ENCODE measurements around the gene ARFGEF3.
"Not testable (repeated sequence)": the region's sequence is repeated elsewhere in the genome, so short reads cannot be mapped to it uniquely, and the experiment has no call there.

Gene ARFGEF3

DNA sequence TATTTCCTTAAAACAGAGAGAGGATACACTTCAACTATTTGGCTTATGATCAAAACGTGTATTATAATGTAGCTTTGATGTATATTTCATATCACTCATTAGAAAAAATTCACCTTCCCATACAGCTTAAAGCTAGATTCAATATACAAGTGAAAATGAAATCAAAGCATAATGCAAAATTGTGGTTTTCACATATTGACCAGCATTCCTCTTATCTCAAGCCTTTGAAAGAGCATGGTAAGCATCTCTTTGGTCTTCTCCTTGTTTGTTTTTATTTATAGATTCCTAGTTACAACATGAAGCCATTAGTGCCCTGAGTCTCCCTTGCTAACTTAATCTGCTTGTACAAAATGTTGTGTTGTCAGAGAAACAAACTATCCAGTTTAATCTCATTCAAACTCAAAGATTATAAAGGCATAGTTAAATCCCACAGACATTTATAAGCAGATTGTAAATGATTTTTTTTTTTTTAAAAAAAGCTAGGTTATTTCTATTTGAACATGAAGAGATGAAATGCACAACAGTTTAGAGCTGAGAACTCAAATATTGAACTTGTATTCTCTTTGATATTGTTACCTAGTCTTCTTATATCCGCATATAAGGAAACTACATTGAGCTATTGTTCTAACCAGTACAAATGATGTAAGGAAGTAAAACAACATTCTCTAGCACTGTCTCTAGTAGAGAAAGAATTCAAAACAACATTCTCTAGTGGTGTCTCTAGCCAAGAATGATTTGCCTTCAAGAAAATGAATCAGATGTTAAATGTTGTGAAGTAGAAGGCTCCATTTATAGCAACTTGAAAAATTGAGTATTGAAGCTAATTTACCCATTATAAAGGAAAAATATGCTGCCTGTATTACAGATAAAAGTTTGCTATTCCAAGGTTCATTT is 184.8 kb downstream of the ARFGEF3 start:
- Histone ChIP-seq H3K27me3 (ENCODE audit: insufficient read depth, low read length) (no peaks in the 10 kb centered on the region), H3K4me1 (ENCODE audit: control insufficient read depth, insufficient read depth, low read length, unreplicated experiment) (no peaks in the 10 kb centered on the region), H3K27ac (ENCODE audit: low read depth, low read length) (no peak overlapping the region), H2AFZ (ENCODE audit: low read length, unreplicated experiment) (no peak overlapping the region), H3K36me3 (ENCODE audit: insufficient read depth, low read length) (no peaks in the 10 kb centered on the region), H3K4me3 (ENCODE audit: low read depth, low read length) (no peak overlapping the region), H3K79me2 (ENCODE audit: control insufficient read depth, insufficient read depth, low read length, unreplicated experiment) (no peaks in the 10 kb centered on the region)

DNA sequence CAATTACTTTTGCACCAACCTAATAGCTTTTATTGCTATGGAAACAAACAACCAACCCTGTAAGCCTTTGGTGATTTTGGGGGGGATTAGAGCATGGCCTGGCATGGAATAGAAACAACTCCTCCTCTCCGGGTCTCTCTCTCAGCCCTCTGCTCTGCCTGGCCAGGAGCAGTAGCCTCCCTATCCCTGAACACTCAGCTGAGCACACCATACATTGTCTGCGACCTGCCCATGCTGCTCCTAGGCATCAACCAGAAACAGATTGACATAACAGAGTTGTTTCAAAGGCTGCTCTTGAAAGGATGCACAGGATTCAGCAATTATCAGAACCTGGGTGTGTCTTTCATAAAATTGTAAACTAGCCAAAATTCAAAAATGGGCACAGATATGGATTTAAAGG is 186.1 kb downstream of the ARFGEF3 start:
- no peaks in the 10 kb centered on the region for H3K36me3 ChIP-seq (ENCODE audit: insufficient read depth, low read length)
- H3K27me3 ChIP-seq (ENCODE audit: insufficient read depth, low read length) = peaks cover 6% of the 10 kb centered on the region; the same call in 1 of the 2 replicates
- H3K27ac ChIP-seq (ENCODE audit: low read depth, low read length) = no peak overlapping the region
- H2AFZ ChIP-seq (ENCODE audit: low read length, unreplicated experiment) = no peak overlapping the region
- no peaks in the 10 kb centered on the region for H3K79me2 ChIP-seq (ENCODE audit: control insufficient read depth, insufficient read depth, low read length, unreplicated experiment)
- H3K4me1 ChIP-seq (ENCODE audit: control insufficient read depth, insufficient read depth, low read length, unreplicated experiment) = no peaks in the 10 kb centered on the region
- H3K4me3 ChIP-seq (ENCODE audit: low read depth, low read length) = no peak overlapping the region

DNA sequence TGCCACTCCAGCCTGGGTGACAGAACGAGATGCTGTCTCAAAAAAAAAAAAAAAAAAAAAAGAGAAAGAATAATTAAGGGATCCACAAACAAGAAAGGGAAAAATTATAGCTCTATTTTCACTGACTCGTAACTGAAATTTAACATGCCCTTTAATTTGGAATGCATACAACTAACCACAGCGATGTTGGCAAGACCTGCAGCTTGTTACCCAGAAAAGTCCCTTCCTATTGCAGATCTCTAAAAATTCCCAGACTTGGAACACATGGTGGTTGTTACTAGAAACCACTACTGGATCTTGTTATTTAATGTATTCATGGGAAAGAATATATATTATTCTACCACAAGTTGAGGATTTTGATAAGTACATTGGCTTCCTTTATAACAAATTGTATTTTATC is 188.2 kb downstream of the ARFGEF3 start:
- no peaks in the 10 kb centered on the region for H3K36me3 ChIP-seq (ENCODE audit: insufficient read depth, low read length)
- no peaks in the 10 kb centered on the region for H3K4me1 ChIP-seq (ENCODE audit: control insufficient read depth, insufficient read depth, low read length, unreplicated experiment)
- no peak overlapping the region for H3K27ac ChIP-seq (ENCODE audit: low read depth, low read length)
- no peak overlapping the region for H2AFZ ChIP-seq (ENCODE audit: low read length, unreplicated experiment)
- H3K27me3 ChIP-seq (ENCODE audit: insufficient read depth, low read length) = peaks cover 21% of the 10 kb centered on the region; the same call in 1 of the 2 replicates
- no peaks in the 10 kb centered on the region for H3K79me2 ChIP-seq (ENCODE audit: control insufficient read depth, insufficient read depth, low read length, unreplicated experiment)
- H3K4me3 ChIP-seq (ENCODE audit: low read depth, low read length) = no peak overlapping the region

DNA sequence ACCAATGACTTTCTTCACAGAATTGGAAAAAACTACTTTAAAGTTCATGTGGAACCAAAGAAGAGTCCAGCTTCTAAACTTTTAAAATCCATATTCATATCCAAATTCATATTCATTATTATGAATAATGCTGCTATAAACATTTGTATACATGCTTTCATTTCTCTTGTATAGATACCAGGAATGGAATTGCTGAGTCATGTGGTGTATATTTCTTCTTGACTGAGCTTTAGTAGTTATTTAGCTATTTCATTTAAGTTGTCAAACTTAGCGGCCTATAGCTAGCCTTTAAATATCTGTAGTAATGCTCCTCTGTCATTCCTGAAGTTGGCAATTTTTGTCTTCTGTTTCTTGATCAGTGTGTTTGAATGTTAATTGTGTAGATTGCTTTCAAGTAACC is 196.2 kb downstream of the ARFGEF3 start:
- H3K36me3 ChIP-seq (ENCODE audit: insufficient read depth, low read length) = no peaks in the 10 kb centered on the region
- H2AFZ ChIP-seq (ENCODE audit: low read length, unreplicated experiment) = no peak overlapping the region
- H3K79me2 ChIP-seq (ENCODE audit: control insufficient read depth, insufficient read depth, low read length, unreplicated experiment) = no peaks in the 10 kb centered on the region
- H3K27ac ChIP-seq (ENCODE audit: low read depth, low read length) = no peak overlapping the region
- H3K4me1 ChIP-seq (ENCODE audit: control insufficient read depth, insufficient read depth, low read length, unreplicated experiment) = no peaks in the 10 kb centered on the region
- peaks cover 15% of the 10 kb centered on the region; the same call in 1 of the 2 replicates for H3K27me3 ChIP-seq (ENCODE audit: insufficient read depth, low read length)
- H3K4me3 ChIP-seq (ENCODE audit: low read depth, low read length) = no peak overlapping the region

DNA sequence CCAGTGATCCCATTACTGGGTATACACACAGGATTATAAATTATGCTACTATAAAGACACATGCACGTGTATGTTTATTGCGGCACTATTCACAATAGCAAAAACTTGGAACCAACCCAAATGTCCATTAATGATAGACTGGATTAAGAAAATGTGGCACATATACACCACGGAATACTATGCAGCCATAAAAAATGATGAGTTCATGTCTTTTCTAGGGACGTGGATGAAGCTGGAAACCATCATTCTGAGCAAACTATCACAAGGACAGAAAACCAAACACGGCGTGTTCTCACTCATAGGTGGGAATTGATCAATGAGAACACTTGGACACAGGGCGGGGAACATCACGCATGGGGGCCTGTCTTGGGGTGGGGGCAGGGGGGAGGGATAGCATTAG is 206.9 kb downstream of the ARFGEF3 start:
- not testable (repeated sequence) for H3K4me3 ChIP-seq (ENCODE audit: low read depth, low read length); H2AFZ ChIP-seq (ENCODE audit: low read length, unreplicated experiment)

GRCh38 chr6:138370631-138371451 is 209.1 kb downstream of the ARFGEF3 start:
- Histone ChIP-seq H3K36me3 (ENCODE audit: insufficient read depth, low read length) (no peaks in the 10 kb centered on the region), H2AFZ (ENCODE audit: low read length, unreplicated experiment) (no peak overlapping the region), H3K4me3 (ENCODE audit: low read depth, low read length) (no peak overlapping the region), H3K27ac (ENCODE audit: low read depth, low read length) (no peak overlapping the region), H3K27me3 (ENCODE audit: insufficient read depth, low read length) (no peaks in the 10 kb centered on the region), H3K4me1 (ENCODE audit: control insufficient read depth, insufficient read depth, low read length, unreplicated experiment) (peaks cover 18% of the 10 kb centered on the region), H3K79me2 (ENCODE audit: control insufficient read depth, insufficient read depth, low read length, unreplicated experiment) (no peaks in the 10 kb centered on the region)

More for the DNA sequence above, 206.9 kb downstream of the ARFGEF3 start:
- not testable (repeated sequence) for H3K36me3 ChIP-seq (ENCODE audit: insufficient read depth, low read length); H3K27me3 ChIP-seq (ENCODE audit: insufficient read depth, low read length); H3K79me2 ChIP-seq (ENCODE audit: control insufficient read depth, insufficient read depth, low read length, unreplicated experiment); H3K27ac ChIP-seq (ENCODE audit: low read depth, low read length)
- peaks cover 18% of the 10 kb centered on the region for H3K4me1 ChIP-seq (ENCODE audit: control insufficient read depth, insufficient read depth, low read length, unreplicated experiment)

DNA sequence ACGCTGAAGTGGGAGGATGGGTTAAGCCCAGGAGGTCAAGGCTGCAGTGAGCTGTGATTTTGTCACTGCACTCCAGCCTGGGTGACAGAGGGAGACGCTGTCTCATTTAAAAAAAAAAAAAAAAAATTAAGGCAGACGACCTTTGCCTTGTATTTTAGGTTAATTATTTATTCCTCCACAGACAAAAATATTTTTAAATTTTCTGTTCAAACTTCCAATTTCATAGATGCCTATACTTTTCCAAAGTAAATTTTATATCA is 209.6 kb downstream of the ARFGEF3 start:
- no peak overlapping the region for H3K27ac ChIP-seq (ENCODE audit: low read depth, low read length)
- no peaks in the 10 kb centered on the region for H3K36me3 ChIP-seq (ENCODE audit: insufficient read depth, low read length)
- no peaks in the 10 kb centered on the region for H3K79me2 ChIP-seq (ENCODE audit: control insufficient read depth, insufficient read depth, low read length, unreplicated experiment)
- H2AFZ ChIP-seq (ENCODE audit: low read length, unreplicated experiment) = no peak overlapping the region
- no peaks in the 10 kb centered on the region for H3K27me3 ChIP-seq (ENCODE audit: insufficient read depth, low read length)
- H3K4me3 ChIP-seq (ENCODE audit: low read depth, low read length) = no peak overlapping the region
- peaks cover 18% of the 10 kb centered on the region for H3K4me1 ChIP-seq (ENCODE audit: control insufficient read depth, insufficient read depth, low read length, unreplicated experiment)

- no peak overlapping the region for H2AFZ ChIP-seq (ENCODE audit: low read length, unreplicated experiment)
- H3K27me3 ChIP-seq (ENCODE audit: insufficient read depth, low read length) = no peaks in the 10 kb centered on the region
- no peak overlapping the region for H3K4me3 ChIP-seq (ENCODE audit: low read depth, low read length)
- no peaks in the 10 kb centered on the region for H3K36me3 ChIP-seq (ENCODE audit: insufficient read depth, low read length)
- H3K79me2 ChIP-seq (ENCODE audit: control insufficient read depth, insufficient read depth, low read length, unreplicated experiment) = no peaks in the 10 kb centered on the region
- peaks cover 18% of the 10 kb centered on the region for H3K4me1 ChIP-seq (ENCODE audit: control insufficient read depth, insufficient read depth, low read length, unreplicated experiment)
- H3K27ac ChIP-seq (ENCODE audit: low read depth, low read length) = no peak overlapping the region
Measured at GRCh38 chr6:138371720-138372119, 210.0 kb downstream of the ARFGEF3 start.

DNA sequence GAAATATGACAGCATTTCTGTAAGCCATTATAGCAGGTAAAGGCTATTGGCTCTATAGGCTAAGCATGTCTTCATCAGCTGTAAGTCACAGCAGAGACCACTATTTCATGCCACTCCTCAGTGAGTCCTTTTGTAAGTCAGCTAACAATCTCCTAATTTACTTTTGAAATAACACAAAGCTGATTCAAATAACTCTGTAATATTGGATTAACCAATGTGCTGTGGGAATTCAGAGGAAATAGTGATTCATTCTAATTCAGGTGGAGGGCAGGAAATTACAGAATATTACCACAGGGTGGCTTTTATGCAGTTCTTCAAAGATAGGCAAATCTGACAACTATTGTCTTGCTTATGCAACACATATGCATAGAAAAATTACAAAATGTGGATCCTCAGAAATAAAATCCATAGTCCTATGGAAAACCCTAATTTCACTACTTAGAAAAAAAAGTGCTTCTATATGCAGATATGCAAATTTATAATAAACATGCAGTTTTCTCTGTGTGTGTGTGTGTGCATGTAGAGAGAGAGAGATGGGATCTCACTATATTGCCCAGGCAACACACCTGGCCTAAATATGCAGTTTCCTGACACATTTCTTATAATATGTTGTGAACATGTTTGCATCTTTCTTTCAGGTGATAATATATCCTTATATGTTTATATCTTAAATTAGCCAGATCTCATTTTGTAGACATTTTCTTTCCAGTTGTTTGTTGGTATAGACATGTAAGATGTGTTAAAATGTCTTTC is 211.1 kb downstream of the ARFGEF3 start:
- no peak overlapping the region for H3K27ac ChIP-seq (ENCODE audit: low read depth, low read length)
- no peak overlapping the region for H3K4me3 ChIP-seq (ENCODE audit: low read depth, low read length)
- H3K4me1 ChIP-seq (ENCODE audit: control insufficient read depth, insufficient read depth, low read length, unreplicated experiment) = peaks cover 18% of the 10 kb centered on the region
- no peaks in the 10 kb centered on the region for H3K36me3 ChIP-seq (ENCODE audit: insufficient read depth, low read length)
- H3K27me3 ChIP-seq (ENCODE audit: insufficient read depth, low read length) = no peaks in the 10 kb centered on the region
- no peaks in the 10 kb centered on the region for H3K79me2 ChIP-seq (ENCODE audit: control insufficient read depth, insufficient read depth, low read length, unreplicated experiment)
- peak overlapping the region; percentile 24 for H2AFZ ChIP-seq (ENCODE audit: low read length, unreplicated experiment)

- Histone ChIP-seq H3K79me2 (ENCODE audit: control insufficient read depth, insufficient read depth, low read length, unreplicated experiment) (no peaks in the 10 kb centered on the region), H3K27ac (ENCODE audit: low read depth, low read length) (no peak overlapping the region), H3K4me3 (ENCODE audit: low read depth, low read length) (no peak overlapping the region), H3K27me3 (ENCODE audit: insufficient read depth, low read length) (no peaks in the 10 kb centered on the region), H3K4me1 (ENCODE audit: control insufficient read depth, insufficient read depth, low read length, unreplicated experiment) (peaks cover 18% of the 10 kb centered on the region), H2AFZ (ENCODE audit: low read length, unreplicated experiment) (no peak overlapping the region), H3K36me3 (ENCODE audit: insufficient read depth, low read length) (no peaks in the 10 kb centered on the region)
Measured at GRCh38 chr6:138374230-138374629, 212.5 kb downstream of the ARFGEF3 start.
